Keratinocyte (primary cell): ENCODE results near the gene ARSK. TPM values are rescaled to one million over a fixed set of nuclear protein-coding genes. Genes with fewer than 3 reads are reported as not detected.

Experiments used
- DNase-seq: peaks from one replicate; pipeline ENCODE4 v3.0.0-alpha.2; 2011; ENCODE audit warnings: low read depth, missing footprints, low spot score
- FAIRE-seq: peaks from 2 replicates; lab custom pipeline; 2011; peaks lifted over from hg19 to GRCh38; lab: Jason Lieb, UNC
- H2AFZ ChIP-seq: 2 replicates; pipeline ENCODE4 v1.6.0; 2012; ENCODE audit warnings: low read length, control low read depth, inconsistent platforms; ENCODE audit not compliant: control insufficient read depth
- H3K27ac ChIP-seq: 2 replicates; pipeline ENCODE4 v1.5.1; 2011; ENCODE audit warnings: low read length; ENCODE audit not compliant: control insufficient read depth, insufficient read depth
- H3K27me3 ChIP-seq: 3 replicates; pipeline ENCODE4 v1.6.0; 2011; ENCODE audit warnings: low read length; ENCODE audit not compliant: control insufficient read depth, insufficient read depth; ENCODE audit errors: extremely low read depth
- H3K36me3 ChIP-seq, 2 experiments: 2 replicates in 1 of 2; 3 replicates in 1 of 2; pipeline ENCODE4 v1.5.1; 2011; ENCODE audit warnings: low read length in 2 of 2, mild to moderate bottlenecking in 1 of 2; ENCODE audit not compliant: control insufficient read depth in 2 of 2, insufficient read depth in 2 of 2; ENCODE audit errors: extremely low read depth in 1 of 2
- H3K4me1 ChIP-seq: 3 replicates; pipeline ENCODE4 v1.5.1; 2011; ENCODE audit warnings: low read length; ENCODE audit not compliant: control insufficient read depth, insufficient read depth; ENCODE audit errors: extremely low read depth
- H3K4me2 ChIP-seq: 3 replicates; pipeline ENCODE4 v1.6.0; 2011; ENCODE audit warnings: low read depth, low read length; ENCODE audit not compliant: control insufficient read depth, insufficient read depth; ENCODE audit errors: extremely low read depth
- H3K4me3 ChIP-seq, 3 experiments: fragments of 200-600 bp in 1 of 3; sonication (generic) in 1 of 3; 2 replicates in 2 of 3; 3 replicates in 1 of 3; pipeline ENCODE4 v1.5.1; 2011 to 2016; ENCODE audit warnings: low read length in 3 of 3, mild to moderate bottlenecking in 3 of 3, control low read depth in 2 of 3, inconsistent platforms in 1 of 3, low read depth in 1 of 3, mixed read lengths in 1 of 3, mixed run types in 1 of 3, moderate library complexity in 1 of 3; ENCODE audit not compliant: control insufficient read depth in 2 of 3, insufficient read depth in 2 of 3; ENCODE audit errors: extremely low read depth in 1 of 3
- H3K79me2 ChIP-seq: 2 replicates; pipeline ENCODE4 v1.6.0; 2012; ENCODE audit warnings: low read length; ENCODE audit not compliant: control insufficient read depth, insufficient read depth
- H3K9ac ChIP-seq: 3 replicates; pipeline ENCODE4 v1.6.0; 2011; ENCODE audit warnings: low read length; ENCODE audit not compliant: control insufficient read depth, insufficient read depth; ENCODE audit errors: extremely low read depth
- H3K9me1 ChIP-seq: 3 replicates; pipeline ENCODE4 v1.6.0; 2011; ENCODE audit warnings: low read length; ENCODE audit not compliant: control insufficient read depth, insufficient read depth; ENCODE audit errors: extremely low read depth
- H3K9me3 ChIP-seq: 2 replicates; pipeline ENCODE4 v1.5.1; 2012; ENCODE audit warnings: low read depth, low read length; ENCODE audit not compliant: control insufficient read depth
- H4K20me1 ChIP-seq: 3 replicates; pipeline ENCODE4 v1.6.0; 2011; ENCODE audit warnings: low read length; ENCODE audit not compliant: control insufficient read depth, insufficient read depth; ENCODE audit errors: extremely low read depth
- EZH2 ChIP-seq: IDR thresholded peaks from one replicate; pipeline ENCODE4 v1.6.1; 2012; ENCODE audit warnings: inconsistent platforms, mild to moderate bottlenecking, low read length, moderate library complexity
- dilution Hi-C: fragments of 300-500 bp; cut with MboI; formaldehyde crosslinking; loops from one replicate; pipeline ENCODE4 v1.7.0; 2020; ENCODE audit warnings: low sequenced_read_pairs; ENCODE audit not compliant: extremely low pct_ligation_motif_present
- polyA plus RNA-seq, 5 experiments: library from polyadenylated mRNA; depleted of rRNA in 3 of 5; stranded (reverse) in 3 of 5; stranded (forward) in 1 of 5; unstranded in 1 of 5; fragments of >200 nt; gene quantifications; 1 replicate in 1 of 5; 2 replicates in 3 of 5; 3 replicates in 1 of 5; pipeline versions ENCODE4 v1.2.1 to v1.2.3, GENCODE V29; 2011 to 2012; ENCODE audit warnings: missing spikeins in 2 of 5, low read depth in 1 of 5, low replicate concordance in 1 of 5
- TF ChIP-seq, protein P1 (sequence below), 3 experiments: IDR thresholded peaks in 1 of 3; conservative IDR thresholded peaks in 1 of 3; optimal IDR thresholded peaks in 1 of 3; 2 replicates in 2 of 3; 3 replicates in 1 of 3; pipeline versions ENCODE3 to v1.5.1; 2011; ENCODE audit warnings: low read length in 3 of 3, mild to moderate bottlenecking in 3 of 3, moderate library complexity in 2 of 3, control low read depth in 1 of 3, inconsistent platforms in 1 of 3; ENCODE audit not compliant: insufficient read depth in 2 of 3; ENCODE audit errors: extremely low read depth in 1 of 3

Gene ARSK
- polyA plus RNA-seq, 1 donor (not counting 4 experiments of a cell fraction or from before 2014, with no cell fraction given), result 9.3 TPM

DNA sequence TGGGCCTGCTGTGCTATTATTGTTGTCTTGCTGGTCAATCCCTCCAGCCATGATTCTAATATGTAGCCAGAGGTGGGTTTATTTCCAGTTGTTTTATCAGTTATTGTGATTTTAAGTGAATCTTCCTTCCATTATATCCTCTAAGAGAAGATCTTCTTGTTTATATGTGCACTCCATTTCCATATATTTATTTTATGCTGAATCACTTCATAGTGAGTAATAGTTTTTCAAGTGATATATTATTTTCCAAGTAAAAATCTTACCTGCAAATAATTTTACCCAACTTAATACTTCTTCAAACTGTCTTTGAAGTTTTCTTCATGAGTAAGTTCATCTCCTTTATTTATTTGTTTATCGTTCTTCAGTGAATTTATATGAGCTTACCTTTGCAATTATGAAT is 51.5 kb downstream of the ARSK start:
- H3K4me2 ChIP-seq, result no peak overlapping the region
- no peak for TF ChIP-seq EZH2
- TF ChIP-seq, protein P1, sequence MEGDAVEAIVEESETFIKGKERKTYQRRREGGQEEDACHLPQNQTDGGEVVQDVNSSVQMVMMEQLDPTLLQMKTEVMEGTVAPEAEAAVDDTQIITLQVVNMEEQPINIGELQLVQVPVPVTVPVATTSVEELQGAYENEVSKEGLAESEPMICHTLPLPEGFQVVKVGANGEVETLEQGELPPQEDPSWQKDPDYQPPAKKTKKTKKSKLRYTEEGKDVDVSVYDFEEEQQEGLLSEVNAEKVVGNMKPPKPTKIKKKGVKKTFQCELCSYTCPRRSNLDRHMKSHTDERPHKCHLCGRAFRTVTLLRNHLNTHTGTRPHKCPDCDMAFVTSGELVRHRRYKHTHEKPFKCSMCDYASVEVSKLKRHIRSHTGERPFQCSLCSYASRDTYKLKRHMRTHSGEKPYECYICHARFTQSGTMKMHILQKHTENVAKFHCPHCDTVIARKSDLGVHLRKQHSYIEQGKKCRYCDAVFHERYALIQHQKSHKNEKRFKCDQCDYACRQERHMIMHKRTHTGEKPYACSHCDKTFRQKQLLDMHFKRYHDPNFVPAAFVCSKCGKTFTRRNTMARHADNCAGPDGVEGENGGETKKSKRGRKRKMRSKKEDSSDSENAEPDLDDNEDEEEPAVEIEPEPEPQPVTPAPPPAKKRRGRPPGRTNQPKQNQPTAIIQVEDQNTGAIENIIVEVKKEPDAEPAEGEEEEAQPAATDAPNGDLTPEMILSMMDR (optimal IDR thresholded peaks at IDR 0.05 in 1 of 3, IDR thresholded peaks at IDR 0.05 in 1 of 3, conservative IDR thresholded peaks at IDR 0.05 in 1 of 3; ENCODE audit: extremely low read depth in 1 of 3, insufficient read depth in 2 of 3, low read length in 3 of 3), result no peak
- H3K4me3 ChIP-seq, result no peak overlapping the region
- H4K20me1 ChIP-seq, result no peaks in the 10 kb centered on the region
- no peaks in the 10 kb centered on the region for H3K79me2 ChIP-seq
- H3K27me3 ChIP-seq, result no peaks in the 10 kb centered on the region
- dilution Hi-C loops, result no loop called here
- H3K9me1 ChIP-seq, result no peaks in the 10 kb centered on the region
- H3K9me3 ChIP-seq, result no peaks in the 10 kb centered on the region
- no peak overlapping the region for H2AFZ ChIP-seq
- no peak for FAIRE-seq
- no peak for DNase-seq
- H3K27ac ChIP-seq, result no peak overlapping the region
- no peaks in the 10 kb centered on the region for H3K36me3 ChIP-seq
- no peak overlapping the region for H3K9ac ChIP-seq
- H3K4me1 ChIP-seq, result no peaks in the 10 kb centered on the region

DNA sequence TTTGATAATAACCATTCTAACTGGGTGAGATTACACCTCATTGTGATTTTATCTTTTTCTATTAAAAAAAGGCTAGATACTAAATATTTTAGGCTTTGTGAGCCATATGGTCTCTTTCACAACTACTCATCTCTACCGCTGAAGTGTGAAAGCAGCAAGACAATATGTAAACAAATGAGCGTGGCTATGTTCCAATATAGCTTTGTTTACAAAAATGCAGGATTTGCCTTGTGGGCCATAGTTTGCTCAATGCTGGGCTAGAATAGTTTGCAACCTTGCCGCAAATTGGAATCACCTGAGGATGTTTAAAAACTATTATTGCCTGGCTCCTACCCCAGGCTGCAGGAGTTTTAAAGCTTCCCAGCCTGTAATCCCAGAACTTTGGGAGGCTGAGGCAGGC is 54.8 kb downstream of the ARSK start:
- no peaks in the 10 kb centered on the region for H3K79me2 ChIP-seq
- no peaks in the 10 kb centered on the region for H3K36me3 ChIP-seq
- H3K4me1 ChIP-seq, result no peaks in the 10 kb centered on the region
- FAIRE-seq (no peak), DNase-seq (no peak)
- H3K27ac ChIP-seq, result no peak overlapping the region
- dilution Hi-C loops, result no loop called here
- no peak overlapping the region for H3K4me3 ChIP-seq
- no peaks in the 10 kb centered on the region for H3K27me3 ChIP-seq
- no peak overlapping the region for H3K9ac ChIP-seq
- H4K20me1 ChIP-seq, result no peaks in the 10 kb centered on the region
- H3K4me2 ChIP-seq, result no peak overlapping the region
- H3K9me3 ChIP-seq, result no peaks in the 10 kb centered on the region
- TF ChIP-seq EZH2, result no peak
- TF ChIP-seq, protein P1 (optimal IDR thresholded peaks at IDR 0.05 in 1 of 3, IDR thresholded peaks at IDR 0.05 in 1 of 3, conservative IDR thresholded peaks at IDR 0.05 in 1 of 3; ENCODE audit: extremely low read depth in 1 of 3, insufficient read depth in 2 of 3, low read length in 3 of 3), result no peak
- H3K9me1 ChIP-seq, result no peaks in the 10 kb centered on the region
- no peak overlapping the region for H2AFZ ChIP-seq
